Thoracic aorta (tissue), 2 donors: ENCODE data around the gene ILDR2. TPM values are rescaled to one million over a fixed set of nuclear protein-coding genes. Genes with fewer than 3 reads are reported as not detected.

Experiments used
- ATAC-seq: fragments of 150-250 bp; one replicate; pipeline ENCODE4 v1.8.0; 2017; ENCODE audit warnings: low read depth; ENCODE audit not compliant: insufficient number of reproducible peaks, low FRiP score
- DNase-seq: peaks from one replicate; pipeline ENCODE4 v3.0.0-alpha.2; 2020; ENCODE audit warnings: low spot score
- H3K27ac ChIP-seq, 2 donors: fragments of 200-600 bp; sonication (generic); 1 replicate in 1 of 2; 2 replicates in 1 of 2; pipeline ENCODE4 v1.5.1; 2016; ENCODE audit warnings: mild to moderate bottlenecking in 2 of 2, moderate library complexity in 2 of 2
- H3K27me3 ChIP-seq: fragments of 200-600 bp; sonication (generic); replicated peaks from 2 replicates; pipeline ENCODE4 v1.6.0; 2016; ENCODE audit warnings: mild to moderate bottlenecking; ENCODE audit not compliant: insufficient read depth
- H3K36me3 ChIP-seq: fragments of 200-600 bp; sonication (generic); one replicate; pipeline ENCODE4 v1.5.1; 2016
- H3K4me1 ChIP-seq, 2 donors: fragments of 200-600 bp; sonication (generic); 1 replicate in 1 of 2; 2 replicates in 1 of 2; pipeline versions ENCODE4 v1.5.1 to v1.6.0; 2016; ENCODE audit warnings: low read depth in 2 of 2, mild to moderate bottlenecking in 1 of 2; ENCODE audit not compliant: control insufficient read depth in 1 of 2
- H3K4me3 ChIP-seq: fragments of 200-600 bp; sonication (generic); 2 replicates; pipeline ENCODE4 v1.5.1; 2016; ENCODE audit warnings: mild to moderate bottlenecking
- H3K9me3 ChIP-seq: fragments of 200-600 bp; sonication (generic); 2 replicates; pipeline ENCODE4 v1.5.1; 2016
- CTCF ChIP-seq: fragments of 200-600 bp; sonication (generic); IDR thresholded peaks from one replicate; pipeline ENCODE4 v1.5.1; 2019; ENCODE audit warnings: antibody characterized with exemption
- total RNA-seq, 2 donors: library from RNA; depleted of rRNA; stranded (reverse); fragments of >200 nt; gene quantifications; one replicate each; pipeline versions ENCODE4 v1.1.0 to v1.2.3, GENCODE V29; 2016

ILDR2 gene
- total RNA-seq, 2 donors from 2014 or later = 0.85 TPM; not detected in 1

GRCh38 chr1:166899769-166900168, 75.6 kb downstream of the ILDR2 start:
- DNase-seq = no peak
- Histone ChIP-seq H3K4me3 (no peak overlapping the region), H3K9me3 (no peaks in the 10 kb centered on the region), H3K36me3 (no peaks in the 10 kb centered on the region), H3K27ac (no peak overlapping the region), H3K4me1 (peaks cover 1 to 2% of the 10 kb centered on the region in 2 donors), H3K27me3 (no peaks in the 10 kb centered on the region)
- ATAC-seq = no peak
- TF ChIP-seq CTCF = no peak

- Histone ChIP-seq H3K27me3 (no peaks in the 10 kb centered on the region), H3K36me3 (no peaks in the 10 kb centered on the region), H3K4me3 (no peak overlapping the region), H3K4me1 (no peaks in the 10 kb centered on the region), H3K9me3 (no peaks in the 10 kb centered on the region), H3K27ac (no peak overlapping the region)
- DNase-seq (no peak), ATAC-seq (no peak)
- no peak for TF ChIP-seq CTCF
Measured at GRCh38 chr1:166895766-166896165, 79.6 kb downstream of the ILDR2 start.

- no peak for ATAC-seq
- no peaks in the 10 kb centered on the region for H3K4me1 ChIP-seq
- no peak for TF ChIP-seq CTCF
Measured at GRCh38 chr1:166889776-166890175, 85.6 kb downstream of the ILDR2 start.

GRCh38 chr1:166888373-166889111, 86.8 kb downstream of the ILDR2 start:
- ATAC-seq = no peak
- no peak overlapping the region for H3K27ac ChIP-seq
- H3K9me3 ChIP-seq = no peaks in the 10 kb centered on the region
- no peak for TF ChIP-seq CTCF
- H3K4me3 ChIP-seq = no peak overlapping the region
- peaks cover 4 to 9% of the 10 kb centered on the region in 2 donors for H3K4me1 ChIP-seq
- DNase-seq = no peak
- H3K36me3 ChIP-seq = no peaks in the 10 kb centered on the region
- H3K27me3 ChIP-seq = no peaks in the 10 kb centered on the region

More at GRCh38 chr1:166889776-166890175, 85.6 kb downstream of the ILDR2 start:
- DNase-seq = no peak
- H3K4me3 ChIP-seq = no peak overlapping the region
- no peaks in the 10 kb centered on the region for H3K36me3 ChIP-seq
- no peaks in the 10 kb centered on the region for H3K27me3 ChIP-seq
- H3K27ac ChIP-seq = no peak overlapping the region
- H3K9me3 ChIP-seq = no peaks in the 10 kb centered on the region

- Histone ChIP-seq H3K4me1 (peaks cover 4 to 9% of the 10 kb centered on the region in 2 donors), H3K36me3 (no peaks in the 10 kb centered on the region), H3K9me3 (no peaks in the 10 kb centered on the region), H3K27ac (no peak overlapping the region), H3K4me3 (no peak overlapping the region), H3K27me3 (no peaks in the 10 kb centered on the region)
- ATAC-seq (no peak), DNase-seq (no peak)
- TF ChIP-seq CTCF = no peak
Measured at GRCh38 chr1:166884971-166885370, 90.4 kb downstream of the ILDR2 start.
